WI38 (cell line): Measurements from ENCODE around the gene NAALADL1.
"Not testable (repeated sequence)": the region's sequence is repeated elsewhere in the genome, so short reads cannot be mapped to it uniquely, and the experiment has no call there.

Experiments
- H3K4me3 ChIP-seq: 2 replicates; pipeline ENCODE4 v1.5.1; 2011; ENCODE audit warnings: low read depth, mild to moderate bottlenecking, control low read depth, low read length
- CTCF ChIP-seq: IDR thresholded peaks from 2 replicates; pipeline ENCODE4 v1.5.1; 2012; ENCODE audit warnings: low read depth, mild to moderate bottlenecking, control low read depth, low read length

Gene NAALADL1

GRCh38 chr11:65013130-65013887 is 45.0 kb downstream of the NAALADL1 start:
- peak overlapping the region; percentile 78 for H3K4me3 ChIP-seq
- TF ChIP-seq CTCF, result peak; percentile 71

GRCh38 chr11:65008873-65009272 is 49.5 kb downstream of the NAALADL1 start:
- no peak for TF ChIP-seq CTCF

GRCh38 chr11:65008016-65008415 is 50.3 kb downstream of the NAALADL1 start:
- H3K4me3 ChIP-seq, result no peak overlapping the region
- no peak for TF ChIP-seq CTCF

More at GRCh38 chr11:65008873-65009272, 49.5 kb downstream of the NAALADL1 start:
- no peak overlapping the region for H3K4me3 ChIP-seq

GRCh38 chr11:65003968-65004367 is 54.4 kb downstream of the NAALADL1 start:
- H3K4me3 ChIP-seq, result not testable (repeated sequence)

GRCh38 chr11:65003282-65003681 is 55.1 kb downstream of the NAALADL1 start:
- no peak for TF ChIP-seq CTCF

GRCh38 chr11:65002706-65003105 is 55.6 kb downstream of the NAALADL1 start:
- TF ChIP-seq CTCF, result no peak
- no peak overlapping the region for H3K4me3 ChIP-seq

More at GRCh38 chr11:65003282-65003681, 55.1 kb downstream of the NAALADL1 start:
- H3K4me3 ChIP-seq, result no peak overlapping the region

- H3K4me3 ChIP-seq, result no peak overlapping the region
- TF ChIP-seq CTCF, result no peak
Observed at GRCh38 chr11:64999478-64999877, 58.9 kb downstream of the NAALADL1 start.
